GM11168 (cell line): ENCODE data around the gene ING4.

Source experiments
- in situ Hi-C: fragments of 300-500 bp; cut with MboI; formaldehyde crosslinking; loops from one replicate; pipeline ENCODE4 v1.12.0; 2022; ENCODE audit warnings: low sequenced_read_pairs; ENCODE audit not compliant: unreplicated experiment

ING4 gene

GRCh38 chr12:6640497-6640896, 22.4 kb downstream of the ING4 start:
- in situ Hi-C loops: no loop called here

GRCh38 chr12:6639151-6639801, 23.6 kb downstream of the ING4 start:
- in situ Hi-C loops: no loop called here

- in situ Hi-C loops: no loop called here
These were observed 24.6 kb downstream of the ING4 start for GRCh38 chr12:6638305-6638704.

GRCh38 chr12:6635856-6636531, 26.9 kb downstream of the ING4 start, which contains the start of gene LPAR5:
Gene LPAR5 (minus strand): TSS chr12:6635959. CDS start chr12:6621248, 14,711 bp downstream.
- in situ Hi-C loops: no loop called here

- in situ Hi-C loops: no loop called here
These were observed 27.5 kb downstream of the ING4 start for GRCh38 chr12:6635375-6635855.

GRCh38 chr12:6632026-6632983, 30.6 kb downstream of the ING4 start:
- in situ Hi-C loops: no loop called here

- in situ Hi-C loops: no loop called here
These were observed 31.4 kb downstream of the ING4 start for GRCh38 chr12:6631549-6631961.

GRCh38 chr12:6630736-6631135, 32.2 kb downstream of the ING4 start:
- in situ Hi-C loops: no loop called here

GRCh38 chr12:6627616-6628015, 35.3 kb downstream of the ING4 start:
- in situ Hi-C loops: no loop called here

- in situ Hi-C loops: no loop called here
These were observed 36.1 kb downstream of the ING4 start for GRCh38 chr12:6626654-6627283.

GRCh38 chr12:6620885-6621274, 42.0 kb downstream of the ING4 start:
- in situ Hi-C loops: no loop called here

GRCh38 chr12:6620137-6620884, 42.6 kb downstream of the ING4 start:
- in situ Hi-C loops: no loop called here

- in situ Hi-C loops: no loop called here
These were observed 44.3 kb downstream of the ING4 start for GRCh38 chr12:6618483-6619225.

- in situ Hi-C loops: no loop called here
These were observed 47.1 kb downstream of the ING4 start for GRCh38 chr12:6615802-6616201.

- in situ Hi-C loops: no loop called here
These were observed 48.3 kb downstream of the ING4 start for GRCh38 chr12:6614513-6615172.

GRCh38 chr12:6613776-6614512, 49.0 kb downstream of the ING4 start:
- in situ Hi-C loops: no loop called here

- in situ Hi-C loops: no loop called here
These were observed 49.7 kb downstream of the ING4 start for GRCh38 chr12:6613015-6613775.
